OCI-M2 (cell line): ENCODE measurements around the gene ACTA2.

ENCODE experiments used
- DNase-seq: peaks from one replicate; lab custom pipeline; 2025; ENCODE audit not compliant: unreplicated experiment; lab: John Stamatoyannopoulos, UW

Gene ACTA2

DNA sequence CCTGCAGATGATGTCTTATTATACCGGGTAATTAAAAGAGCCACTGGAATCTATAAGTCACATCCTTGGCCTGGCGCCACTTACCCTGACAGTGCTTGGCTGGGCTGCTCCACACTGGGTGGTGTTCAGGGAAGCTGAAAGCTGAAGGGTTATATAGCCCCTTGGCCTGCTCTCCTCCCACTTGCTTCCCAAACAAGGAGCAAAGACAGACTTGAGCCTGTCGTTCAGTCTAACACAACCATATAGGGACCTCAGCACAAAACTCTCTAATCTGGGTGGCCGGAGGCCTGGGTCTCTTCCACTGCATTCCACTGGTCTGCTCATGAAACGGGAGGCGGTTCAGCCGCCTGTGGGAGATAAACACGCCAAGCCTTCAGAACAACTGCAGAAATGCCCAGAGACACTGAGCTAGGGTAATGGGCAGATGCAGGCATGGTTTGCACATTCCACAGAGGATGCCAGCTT is at the start of gene ACTA2:
Gene ACTA2 (minus strand): TSS at position 127 of the 465 bp plus-strand sequence. CDS start 3,843 bp downstream, outside the sequence.
- DNase-seq, result no peak

DNA sequence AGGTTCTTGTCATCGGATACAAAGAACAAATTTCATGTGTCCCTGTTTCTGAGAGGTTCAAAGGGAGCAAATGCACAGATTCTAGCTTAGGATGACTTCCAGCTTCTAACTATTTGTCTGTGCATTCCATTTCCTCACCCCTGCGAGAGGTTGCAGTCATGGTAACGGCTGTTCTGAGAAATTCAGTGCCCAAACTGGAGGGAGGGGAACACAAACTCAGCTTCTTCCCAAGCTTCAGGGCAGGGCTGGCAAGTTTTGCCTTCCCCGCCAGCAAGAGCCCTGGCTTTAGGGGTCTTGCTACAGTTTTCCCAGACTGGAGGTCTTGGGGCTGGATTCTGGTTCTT is 49.1 kb upstream of the ACTA2 start:
- no peak for DNase-seq

DNA sequence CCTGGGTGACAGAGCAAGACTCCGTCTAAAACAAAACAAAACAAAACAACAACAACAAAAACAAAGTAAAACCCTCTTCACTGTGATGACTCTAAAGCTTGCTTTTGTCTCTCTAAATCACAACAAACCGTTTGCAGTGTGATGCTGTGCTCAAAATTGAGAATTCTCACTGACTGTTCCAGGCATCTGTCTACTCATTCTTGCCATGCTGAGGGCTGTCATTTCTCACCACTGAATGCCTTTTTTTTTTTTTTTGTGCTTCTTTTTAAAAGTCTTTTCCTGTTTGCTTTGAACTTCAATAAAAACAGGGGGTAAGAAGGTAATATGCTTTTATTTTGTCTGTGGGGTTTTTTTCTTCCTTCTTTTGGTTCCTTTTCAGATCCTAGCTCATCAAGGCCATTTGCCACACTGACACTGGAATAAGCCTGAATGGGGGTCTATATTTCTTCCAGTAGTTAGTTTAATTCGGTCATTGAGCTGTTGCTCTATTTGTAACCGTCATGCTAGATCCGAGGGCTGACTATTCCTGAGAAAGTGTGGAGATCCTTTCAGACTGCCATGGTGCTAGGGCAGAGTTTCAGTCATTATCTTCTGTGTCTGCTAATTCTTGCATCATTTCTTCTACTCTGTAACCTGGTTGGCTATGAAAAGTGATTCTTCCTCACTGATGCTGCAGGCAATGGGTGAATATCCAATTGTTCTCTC is 48.6 kb upstream of the ACTA2 start:
- DNase-seq, result no peak

DNA sequence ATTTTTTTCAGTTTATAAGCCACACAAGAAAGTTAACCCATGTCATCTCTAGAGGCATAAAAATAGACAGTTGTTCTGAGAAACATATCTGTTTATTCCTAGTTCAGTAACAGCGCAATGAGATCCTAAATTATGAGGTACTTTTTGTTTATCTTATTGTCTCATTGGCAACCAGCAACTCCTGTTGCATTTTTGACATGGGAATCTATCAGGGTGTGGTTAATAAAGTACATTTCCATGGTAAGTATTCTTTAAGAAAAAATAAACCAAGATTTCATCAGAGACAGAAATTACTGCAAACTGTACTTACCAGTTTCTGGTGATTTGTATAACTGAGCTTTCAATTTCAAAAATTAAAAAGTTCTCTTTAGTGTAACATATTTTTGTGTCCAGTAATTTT is 47.1 kb upstream of the ACTA2 start:
- DNase-seq, result no peak

DNA sequence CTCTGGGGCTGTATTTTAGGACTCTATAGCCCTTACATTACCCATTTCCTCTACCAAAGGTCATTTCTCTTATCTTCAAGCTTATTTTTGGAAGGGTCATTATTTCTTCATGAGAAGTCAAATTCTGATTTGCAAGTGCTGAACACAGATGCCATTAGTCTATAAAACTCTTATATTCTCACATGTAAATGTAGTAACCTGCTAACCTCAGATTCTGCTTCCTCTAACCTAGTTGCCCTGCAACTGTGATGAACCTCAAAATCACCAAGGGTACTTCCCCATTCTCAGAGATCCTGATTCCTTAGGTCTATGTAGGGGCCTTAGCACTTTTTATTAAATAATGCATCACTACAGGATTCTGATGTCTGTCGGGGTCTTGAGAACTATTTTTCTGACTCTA is 44.4 kb upstream of the ACTA2 start:
- no peak for DNase-seq

DNA sequence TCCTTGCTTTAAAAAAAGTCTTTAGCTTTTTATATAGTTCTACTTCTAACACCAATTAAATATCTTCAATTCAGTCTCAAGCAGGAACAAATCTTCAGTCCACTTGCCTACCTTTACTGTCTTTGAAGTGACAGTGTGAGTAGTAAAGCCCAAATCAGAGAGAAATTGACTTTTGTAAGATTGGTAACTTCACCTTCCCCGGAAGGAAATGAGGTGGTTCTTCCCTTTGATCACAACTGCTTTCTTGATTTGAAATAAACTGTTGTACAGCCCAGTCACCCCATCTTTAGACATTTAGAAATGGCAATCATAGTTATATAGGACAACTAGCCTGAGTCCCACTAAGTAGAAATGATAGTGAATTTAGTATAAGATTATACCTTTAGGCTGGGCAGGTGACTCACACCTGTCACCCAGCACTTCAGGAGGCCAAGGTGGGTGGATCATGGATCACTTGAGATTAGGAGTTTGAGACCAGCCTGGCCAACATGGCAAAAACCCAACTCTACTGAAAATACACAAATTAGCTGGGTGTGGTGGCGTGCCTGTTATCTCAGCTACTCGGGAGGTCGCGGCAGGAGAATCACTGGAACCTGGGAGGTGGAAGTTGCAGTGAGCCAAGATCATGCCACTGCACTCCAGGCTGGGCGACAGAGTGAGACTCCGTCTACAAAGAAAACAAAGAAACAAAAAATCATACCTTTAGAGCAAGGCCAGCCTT is 42.7 kb upstream of the ACTA2 start:
- no peak for DNase-seq

DNA sequence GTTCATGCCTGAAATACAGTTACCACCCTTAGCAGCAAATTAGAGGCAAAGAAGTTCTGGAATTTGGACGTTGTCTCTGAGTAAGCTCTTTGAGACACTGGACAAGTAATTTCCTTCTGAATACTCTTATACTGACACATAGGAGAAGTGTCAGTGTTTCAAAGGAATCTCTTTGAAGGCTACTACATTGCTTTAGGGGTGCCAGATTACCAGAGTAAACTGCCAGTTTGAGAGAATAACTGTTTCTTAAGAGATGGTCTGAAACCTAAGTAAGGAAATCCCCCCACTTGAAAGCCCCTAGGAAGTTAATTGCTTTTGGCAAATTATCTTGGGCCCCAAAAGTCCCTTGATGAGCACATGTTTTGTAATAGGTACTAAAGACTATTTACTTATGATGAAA is 41.4 kb upstream of the ACTA2 start:
- DNase-seq, result no peak

DNA sequence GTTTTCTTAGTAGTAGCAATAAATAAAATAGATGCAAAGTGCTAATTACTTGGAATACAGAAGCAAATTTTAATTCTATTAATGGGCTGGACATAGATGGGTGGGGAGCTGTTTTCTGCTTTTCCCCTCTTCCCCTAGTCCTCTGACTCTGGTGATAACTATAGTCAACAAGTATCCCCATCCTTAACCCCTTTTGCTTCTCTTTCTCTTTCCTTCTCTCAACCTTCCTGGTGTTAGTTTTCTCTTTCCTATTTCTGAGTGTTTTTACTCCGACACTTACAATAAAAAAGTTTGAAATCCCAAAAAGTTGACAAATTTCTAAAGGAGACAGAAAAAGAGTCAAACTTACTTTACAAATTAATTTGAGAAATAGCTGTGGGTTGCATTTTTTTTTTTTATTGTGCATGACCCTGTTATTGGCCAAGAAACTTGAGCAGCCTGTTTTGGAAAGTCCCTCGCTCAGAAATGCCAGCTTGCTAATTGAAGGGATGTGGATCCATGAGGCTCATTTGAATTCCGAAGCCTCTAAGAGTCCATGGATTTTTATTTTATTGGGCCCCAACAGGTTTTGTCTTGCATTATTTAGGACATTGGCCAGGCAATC is 40.5 kb upstream of the ACTA2 start:
- no peak for DNase-seq

DNA sequence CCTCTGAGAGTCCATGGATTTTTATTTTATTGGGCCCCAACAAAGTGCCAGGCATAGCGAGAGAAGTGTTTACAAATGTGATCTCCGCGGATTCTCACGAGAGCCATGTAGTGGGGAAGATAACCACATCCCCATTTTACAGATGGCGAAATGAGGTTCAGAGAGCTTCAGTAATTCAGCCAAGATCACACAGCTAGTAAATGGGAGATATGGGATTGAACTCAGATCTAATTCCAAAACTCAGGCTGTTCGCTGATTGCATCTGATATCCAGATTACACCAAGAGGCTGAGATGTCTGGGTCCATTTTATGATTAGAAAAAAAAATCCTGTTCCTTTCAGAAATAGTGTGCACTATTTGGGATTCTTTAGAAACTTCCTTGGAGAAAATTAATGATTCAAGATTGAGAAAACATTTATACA is 39.3 kb upstream of the ACTA2 start:
- DNase-seq, result no peak

DNA sequence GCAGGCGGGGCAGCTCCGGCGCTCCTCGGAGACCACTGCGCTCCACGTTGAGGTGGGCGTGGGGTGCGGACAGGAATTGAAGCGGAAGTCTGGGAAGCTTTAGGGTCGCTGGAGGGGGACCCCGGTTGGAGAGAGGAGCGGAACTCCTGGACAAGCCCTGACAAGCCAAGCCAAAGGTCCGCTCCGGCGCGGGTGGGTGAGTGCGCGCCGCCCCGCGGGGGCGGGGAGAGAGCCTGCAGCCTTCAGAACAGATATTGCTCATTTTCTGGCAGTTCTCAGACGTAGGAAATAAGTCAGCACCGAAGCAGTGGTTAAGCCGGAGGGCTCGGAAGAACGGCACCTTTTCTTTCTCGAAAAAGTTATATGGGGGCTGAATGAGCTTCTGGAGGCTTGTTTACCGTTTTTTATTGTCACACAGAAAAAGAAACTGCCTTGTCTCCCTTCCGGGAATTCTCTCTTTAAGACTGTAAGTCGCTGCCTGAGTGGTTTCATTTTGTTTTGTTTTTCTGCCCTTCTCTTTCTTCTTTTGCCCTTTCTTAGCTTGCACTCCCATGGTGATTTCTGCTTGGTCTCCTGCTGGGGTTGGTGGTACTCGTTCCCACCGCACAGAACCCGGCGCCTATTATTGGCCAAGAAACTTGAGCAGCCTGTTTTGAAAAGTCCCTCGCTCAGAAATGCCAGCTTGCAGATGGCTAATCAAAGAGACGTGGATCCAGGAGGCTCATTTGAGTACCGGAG is 38.8 kb upstream of the ACTA2 start:
- DNase-seq, result no peak

DNA sequence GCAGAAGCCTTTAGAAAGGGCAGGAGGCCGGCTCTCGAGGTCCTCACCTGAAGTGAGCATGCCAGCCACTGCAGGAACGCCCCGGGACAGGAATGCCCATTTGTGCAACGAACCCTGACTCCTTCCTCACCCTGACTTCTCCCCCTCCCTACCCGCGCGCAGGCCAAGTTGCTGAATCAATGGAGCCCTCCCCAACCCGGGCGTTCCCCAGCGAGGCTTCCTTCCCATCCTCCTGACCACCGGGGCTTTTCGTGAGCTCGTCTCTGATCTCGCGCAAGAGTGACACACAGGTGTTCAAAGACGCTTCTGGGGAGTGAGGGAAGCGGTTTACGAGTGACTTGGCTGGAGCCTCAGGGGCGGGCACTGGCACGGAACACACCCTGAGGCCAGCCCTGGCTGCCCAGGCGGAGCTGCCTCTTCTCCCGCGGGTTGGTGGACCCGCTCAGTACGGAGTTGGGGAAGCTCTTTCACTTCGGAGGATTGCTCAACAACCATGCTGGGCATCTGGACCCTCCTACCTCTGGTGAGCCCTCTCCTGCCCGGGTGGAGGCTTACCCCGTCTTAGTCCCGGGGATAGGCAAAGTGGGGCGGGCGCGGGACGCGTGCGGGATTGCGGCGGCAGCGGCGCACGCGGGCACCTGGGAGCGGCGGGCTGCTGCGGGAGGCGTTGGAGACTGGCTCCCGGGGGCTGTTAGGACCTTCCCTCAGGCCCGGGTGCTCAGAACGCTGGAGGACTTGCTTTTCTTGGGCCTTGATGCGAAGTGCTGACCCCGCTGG is 38.0 kb upstream of the ACTA2 start, which contains the start of gene FAS:
Gene FAS (plus strand): TSS at position 415 of the 777 bp plus-strand sequence. CDS start 79 bp downstream, at position 494.
- DNase-seq, result no peak

DNA sequence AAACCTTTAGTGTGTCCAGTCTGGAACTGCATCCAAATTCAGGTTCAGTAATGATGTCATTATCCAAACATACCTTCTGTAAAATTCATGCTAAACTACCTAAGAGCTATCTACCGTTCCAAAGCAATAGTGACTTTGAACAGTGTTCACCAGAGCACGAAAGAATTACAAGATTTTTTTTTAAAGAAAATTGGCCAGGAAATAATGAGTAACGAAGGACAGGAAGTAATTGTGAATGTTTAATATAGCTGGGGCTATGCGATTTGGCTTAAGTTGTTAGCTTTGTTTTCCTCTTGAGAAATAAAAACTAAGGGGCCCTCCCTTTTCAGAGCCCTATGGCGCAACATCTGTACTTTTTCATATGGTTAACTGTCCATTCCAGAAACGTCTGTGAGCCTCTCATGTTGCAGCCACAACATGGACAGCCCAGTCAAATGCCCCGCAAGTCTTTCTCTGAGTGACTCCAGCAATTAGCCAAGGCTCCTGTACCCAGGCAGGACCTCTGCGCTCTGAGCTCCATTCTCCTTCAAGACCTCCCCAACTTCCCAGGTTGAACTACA is 37.3 kb upstream of the ACTA2 start:
- no peak for DNase-seq

DNA sequence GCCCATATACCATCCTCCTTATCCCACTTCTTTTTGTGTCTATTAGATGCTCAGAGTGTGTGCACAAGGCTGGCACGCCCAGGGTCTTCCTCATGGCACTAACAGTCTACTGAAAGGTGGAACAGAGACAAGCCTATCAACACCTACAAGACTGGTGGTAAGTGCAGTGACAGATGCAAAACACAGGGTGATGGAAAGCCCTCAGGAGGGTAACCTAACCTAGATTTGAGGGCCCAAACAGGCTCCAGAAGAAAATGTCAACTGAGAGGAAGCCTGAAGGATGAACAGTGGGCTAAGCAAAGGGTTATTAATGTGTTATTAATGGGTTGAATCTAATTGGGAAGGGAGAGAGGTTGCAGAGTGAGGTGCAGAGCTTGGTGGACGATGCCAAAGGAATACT is 36.9 kb upstream of the ACTA2 start:
- no peak for DNase-seq

DNA sequence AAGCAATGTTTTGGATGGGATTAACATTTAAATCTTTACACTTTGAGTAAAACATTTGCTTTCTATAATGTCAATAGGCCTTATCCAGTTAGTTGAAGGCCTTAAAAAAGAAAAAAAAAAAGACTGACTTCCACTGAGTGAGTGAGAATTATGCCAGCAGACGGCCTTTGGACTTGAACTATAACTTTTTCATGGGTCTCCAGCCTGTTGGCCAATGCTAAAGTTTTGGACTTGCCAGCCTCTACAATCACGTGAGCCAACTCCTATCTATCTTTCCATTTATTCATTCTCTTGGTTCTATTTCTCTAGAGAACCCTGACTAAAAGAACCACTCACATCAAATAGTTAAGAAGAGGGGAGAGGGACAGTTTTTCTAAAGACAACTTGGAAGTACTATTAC is 35.3 kb upstream of the ACTA2 start:
- DNase-seq, result no peak

DNA sequence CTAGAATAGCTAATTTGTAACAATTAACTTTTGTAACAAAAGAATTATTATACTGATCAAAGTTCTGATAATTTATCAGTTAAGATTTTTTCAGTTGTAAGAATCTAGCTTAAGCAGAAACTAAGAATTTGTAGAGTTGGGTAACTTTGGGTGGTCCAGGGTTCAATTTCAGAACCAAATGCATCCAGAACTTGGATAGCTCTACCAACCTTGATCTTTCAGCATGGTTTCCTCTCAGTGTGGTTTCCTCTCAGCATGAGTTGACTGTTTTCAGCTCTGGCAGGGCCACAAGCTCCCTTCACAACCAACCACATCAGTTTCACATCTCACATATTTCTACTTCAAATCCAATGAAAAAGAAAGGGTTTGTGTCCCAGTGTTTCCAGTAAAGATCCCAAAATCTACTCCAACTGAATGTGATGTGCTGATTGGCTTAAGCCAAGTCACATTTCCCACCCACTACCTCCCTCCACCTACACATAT is 34.7 kb upstream of the ACTA2 start:
- no peak for DNase-seq

DNA sequence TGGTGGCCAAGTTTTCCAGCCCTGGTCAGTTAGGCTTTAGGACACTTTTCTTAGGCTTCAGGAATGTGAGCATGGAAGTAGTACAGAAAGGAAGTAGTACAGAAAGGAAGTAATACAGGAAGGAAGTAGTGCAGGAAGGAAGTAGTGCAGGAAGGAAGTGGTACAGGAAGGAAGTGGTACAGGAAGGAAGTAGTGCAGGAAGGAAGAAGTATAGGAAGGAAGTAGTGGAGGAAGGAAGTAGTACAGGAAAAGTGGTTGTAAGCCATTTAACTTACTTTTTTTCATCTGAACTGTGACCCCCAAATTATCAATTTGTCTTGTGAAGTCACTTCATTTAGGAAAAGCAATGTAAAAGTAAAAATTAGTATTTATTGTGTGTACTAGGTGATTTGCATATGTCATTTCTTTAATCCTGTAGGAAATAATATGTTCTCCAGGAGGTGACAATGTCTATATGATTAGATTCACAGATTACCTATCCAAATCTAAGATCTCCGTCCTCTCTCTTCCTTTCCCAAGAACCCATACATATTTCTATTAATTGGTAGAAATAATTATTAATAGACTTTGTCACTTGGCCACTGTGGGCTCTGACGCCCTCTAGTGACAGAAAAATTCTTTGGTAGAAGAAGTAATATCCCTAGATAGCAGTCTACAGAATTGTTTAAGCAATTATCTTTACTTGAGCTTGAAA is 34.1 kb upstream of the ACTA2 start:
- no peak for DNase-seq

DNA sequence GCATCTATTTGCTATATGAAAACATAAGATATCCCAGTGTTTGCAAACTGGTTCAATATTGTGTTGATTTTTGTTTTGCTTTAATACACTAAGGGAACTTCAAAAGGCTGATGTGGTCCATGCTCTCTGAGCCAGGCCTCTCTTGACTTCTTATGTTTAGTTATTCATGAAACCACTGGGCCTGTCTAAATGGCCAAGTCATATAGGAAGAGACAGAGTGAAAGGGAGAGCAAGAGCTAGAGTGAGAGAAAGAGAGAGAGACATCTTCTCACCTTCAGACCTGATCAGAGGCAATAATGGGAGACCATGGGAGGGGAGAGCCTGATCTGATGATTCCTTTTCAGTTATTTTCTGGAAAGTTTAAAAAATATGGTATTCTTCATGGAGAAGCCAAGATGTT is 32.0 kb upstream of the ACTA2 start:
- DNase-seq, result no peak

DNA sequence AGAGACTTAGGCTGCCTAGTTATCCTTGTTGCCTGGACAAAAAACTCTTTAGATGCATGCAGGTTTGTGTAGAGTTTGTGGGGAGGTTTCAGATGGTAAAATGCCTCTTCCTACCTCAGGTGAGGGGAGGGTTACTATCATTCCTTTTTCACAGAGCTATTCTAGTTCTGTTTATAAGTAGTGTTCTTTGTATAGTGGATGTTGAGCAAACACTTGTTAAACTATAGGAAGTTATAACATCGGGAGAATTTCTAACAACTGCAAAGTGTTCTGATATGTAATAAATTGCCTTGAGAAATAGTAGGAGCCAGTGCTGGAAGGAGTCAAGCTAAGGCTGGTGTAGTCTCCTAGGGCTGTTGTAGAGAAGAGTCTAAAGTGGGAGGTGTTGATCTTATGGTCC is 31.4 kb upstream of the ACTA2 start:
- no peak for DNase-seq

DNA sequence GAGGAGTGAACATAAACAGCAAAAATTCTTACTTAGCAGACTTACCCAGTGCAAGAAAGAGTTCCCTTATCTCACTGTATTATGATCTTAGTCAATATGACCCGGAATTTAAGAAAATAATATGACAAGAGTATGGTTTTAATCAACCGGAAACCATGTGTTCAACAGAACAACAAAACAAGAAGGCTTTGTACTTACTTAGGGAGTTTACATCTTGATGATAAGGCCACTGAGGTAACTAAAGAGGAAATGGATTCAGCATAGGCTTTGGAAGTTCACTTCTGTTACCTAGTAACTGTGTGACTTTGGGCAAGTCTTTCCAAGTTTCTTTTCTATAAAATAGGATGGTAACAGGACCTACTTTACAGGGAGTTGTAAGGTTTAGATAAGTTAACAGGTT is 30.6 kb upstream of the ACTA2 start:
- DNase-seq, result no peak

DNA sequence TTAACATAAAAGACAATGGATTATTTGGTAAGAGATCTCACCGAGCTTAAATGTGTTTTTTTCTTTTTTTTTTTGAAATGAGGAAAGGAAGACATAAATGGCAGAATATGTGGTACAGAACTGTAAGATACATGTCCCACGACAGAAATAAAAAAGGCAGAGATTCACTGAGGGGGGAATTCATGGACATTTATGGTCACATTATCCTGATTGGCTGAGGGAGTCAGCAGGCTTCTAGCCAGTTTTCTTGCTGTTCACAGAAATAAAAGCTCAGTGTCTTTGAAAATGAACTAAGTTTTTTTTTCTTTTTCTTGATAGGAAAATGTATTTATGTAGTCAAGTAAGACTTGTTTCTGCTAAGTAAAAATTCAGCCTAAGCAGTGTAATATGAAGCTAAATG is 29.8 kb upstream of the ACTA2 start:
- DNase-seq, result no peak
